GM19397 (cell line): ENCODE data around the gene ZNF414.

Experiments used
- ATAC-seq: cut with Tn5 transposase; IDR thresholded peaks from one replicate; pipeline ENCODE4 v1.9.1; 2021; ENCODE audit warnings: mild to moderate bottlenecking, moderate library complexity; ENCODE audit not compliant: unreplicated experiment

Gene ZNF414

DNA sequence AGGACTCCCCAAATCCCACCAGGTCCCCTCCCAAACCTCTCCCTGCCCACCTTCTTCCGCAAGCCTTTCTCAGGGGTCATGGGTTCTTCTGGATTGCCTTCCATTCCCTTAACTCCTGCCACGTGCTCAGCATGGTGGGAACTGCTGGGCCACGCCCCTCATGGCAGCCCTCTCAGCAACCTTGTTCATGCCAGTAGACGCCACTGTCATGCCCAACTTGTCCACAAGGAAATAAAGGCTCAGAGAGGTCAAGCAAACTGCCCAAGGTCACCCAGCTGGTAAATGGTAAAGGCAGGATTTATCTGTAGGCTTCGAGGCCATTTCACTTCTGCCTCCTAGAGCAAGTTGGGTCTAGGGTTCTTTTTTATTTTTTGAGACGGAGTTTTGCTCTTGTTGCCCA lies 22.4 kb downstream of the ZNF414 start:
- no peak for ATAC-seq

DNA sequence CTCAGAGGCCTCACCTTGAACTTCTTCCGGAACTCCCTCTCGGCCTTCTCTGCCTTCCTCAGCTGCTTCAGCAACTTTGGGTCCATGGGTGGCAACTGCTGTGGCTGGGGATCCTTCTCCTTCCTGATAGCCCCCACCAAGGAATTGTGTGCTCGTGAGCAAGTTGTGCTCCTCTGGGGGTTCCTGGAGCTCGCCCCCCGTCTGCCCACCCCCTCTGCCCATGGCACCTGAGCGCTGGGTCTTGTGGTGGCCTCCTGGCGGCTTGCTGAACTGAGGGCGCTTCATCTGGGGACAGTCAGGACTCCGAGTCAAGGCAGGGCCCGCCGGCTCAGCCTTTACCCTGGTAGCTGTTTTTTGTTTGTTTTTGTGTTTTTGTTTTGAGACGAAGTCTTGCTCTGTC lies 23.1 kb downstream of the ZNF414 start:
- no peak for ATAC-seq

DNA sequence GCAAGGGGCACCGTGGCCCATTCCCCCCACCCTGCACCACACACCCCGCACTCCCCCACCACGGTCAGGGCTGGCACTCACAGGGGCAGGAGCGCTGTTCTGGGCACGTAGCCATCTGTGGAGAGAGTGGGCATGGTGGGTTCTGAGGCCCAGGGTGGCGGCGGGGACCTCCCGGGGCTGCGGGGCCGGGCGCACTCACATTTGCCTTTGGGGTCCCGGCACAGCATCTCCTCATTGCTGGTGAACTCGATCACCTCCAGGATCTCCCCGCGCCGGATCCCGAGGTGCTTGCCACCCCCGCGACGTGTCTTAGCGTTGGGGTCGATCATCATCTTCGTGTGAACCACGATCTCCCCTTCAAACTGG lies 23.6 kb downstream of the ZNF414 start:
- no peak for ATAC-seq

DNA sequence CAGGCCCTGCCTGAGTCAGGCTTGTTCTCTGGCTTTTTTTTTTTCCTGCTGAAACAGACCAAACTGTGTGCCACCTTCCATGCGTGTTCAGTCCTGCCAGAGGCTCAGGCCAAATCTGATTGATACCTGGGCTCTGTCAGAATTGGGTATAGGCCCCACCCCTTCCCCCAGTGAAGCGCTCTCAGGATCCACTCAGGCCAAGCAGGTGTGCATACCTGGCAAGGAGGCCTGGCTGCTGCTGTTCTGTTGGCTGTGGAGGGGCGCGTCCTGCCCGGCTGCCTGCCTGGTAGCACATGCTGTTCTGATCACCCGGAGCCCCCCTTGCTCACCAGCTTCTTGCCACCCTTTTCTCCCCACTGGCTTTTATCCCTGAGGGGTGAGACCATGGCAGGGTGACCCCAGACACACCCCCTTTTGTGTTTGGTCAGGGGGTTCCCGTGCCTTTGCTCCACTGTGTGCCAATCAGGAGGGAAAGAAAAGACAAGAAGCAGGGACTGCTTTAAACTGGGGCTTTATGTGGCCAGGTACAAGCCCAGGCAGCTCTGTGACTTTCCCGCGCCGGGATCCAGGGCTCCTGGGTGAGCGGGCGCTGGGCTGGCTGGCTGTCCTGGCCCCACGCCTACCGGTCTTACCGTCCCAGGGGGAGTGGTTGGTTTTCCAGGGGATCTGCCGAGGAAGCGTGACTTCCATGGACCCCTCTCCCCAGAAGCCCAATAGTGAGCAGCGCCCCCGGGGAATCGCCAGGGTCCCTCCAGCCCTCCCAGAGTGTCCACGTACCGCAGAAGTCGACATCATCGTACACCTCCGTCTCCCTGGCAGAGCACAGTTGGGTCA lies 24.2 kb downstream of the ZNF414 start:
- no peak for ATAC-seq

GRCh38 chr19:8488365-8488764 lies 25.6 kb downstream of the ZNF414 start:
- ATAC-seq, result no peak

GRCh38 chr19:8487137-8487851 lies 26.7 kb downstream of the ZNF414 start:
- ATAC-seq, result no peak

DNA sequence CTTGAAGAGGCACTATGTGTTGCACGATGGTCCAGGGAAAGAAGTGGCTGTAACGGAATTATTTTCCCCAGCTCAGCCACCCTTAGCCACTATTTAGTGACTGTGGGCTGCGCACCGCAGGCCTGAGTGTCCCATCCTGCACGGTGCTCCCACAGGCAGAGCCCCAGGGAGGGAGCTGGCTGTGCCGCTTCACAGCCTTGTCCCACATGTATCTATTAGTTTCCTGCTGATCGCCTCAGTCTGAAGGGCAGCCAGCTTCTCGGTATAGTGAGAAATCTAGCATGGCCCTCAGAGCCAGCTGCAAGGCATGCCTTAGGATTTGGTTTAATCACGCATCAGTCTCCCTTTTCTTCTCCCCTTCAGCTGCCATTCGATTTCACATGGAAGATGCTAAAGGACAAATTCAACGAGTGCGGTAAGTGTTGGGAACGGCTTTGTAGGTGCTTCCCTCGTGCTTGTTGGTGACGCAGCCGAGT lies 27.3 kb downstream of the ZNF414 start:
- no peak for ATAC-seq

- no peak for ATAC-seq
These were observed 28.2 kb downstream of the ZNF414 start for GRCh38 chr19:8485561-8486371.

- no peak for ATAC-seq
These were observed 29.6 kb downstream of the ZNF414 start for GRCh38 chr19:8484331-8484894.

DNA sequence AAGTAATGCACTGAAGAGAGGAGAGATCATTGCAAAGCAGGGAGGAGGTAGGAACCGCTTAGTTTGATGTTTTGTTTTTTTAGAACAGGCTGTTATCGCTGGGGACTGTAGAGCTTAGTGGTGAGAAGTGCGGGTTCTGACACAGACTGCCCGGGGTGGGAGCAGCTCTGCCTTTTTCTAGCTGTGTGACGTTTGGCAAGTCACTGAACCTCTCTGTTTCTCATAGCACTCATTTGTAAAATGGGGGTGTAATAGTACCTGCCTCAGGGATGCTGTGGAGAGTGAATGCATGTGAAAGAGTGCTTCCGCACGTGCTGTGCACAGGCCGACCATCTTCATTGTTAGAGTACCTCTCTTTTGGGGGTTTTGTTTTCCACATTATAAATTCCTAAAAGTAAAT lies 30.8 kb downstream of the ZNF414 start:
- no peak for ATAC-seq

DNA sequence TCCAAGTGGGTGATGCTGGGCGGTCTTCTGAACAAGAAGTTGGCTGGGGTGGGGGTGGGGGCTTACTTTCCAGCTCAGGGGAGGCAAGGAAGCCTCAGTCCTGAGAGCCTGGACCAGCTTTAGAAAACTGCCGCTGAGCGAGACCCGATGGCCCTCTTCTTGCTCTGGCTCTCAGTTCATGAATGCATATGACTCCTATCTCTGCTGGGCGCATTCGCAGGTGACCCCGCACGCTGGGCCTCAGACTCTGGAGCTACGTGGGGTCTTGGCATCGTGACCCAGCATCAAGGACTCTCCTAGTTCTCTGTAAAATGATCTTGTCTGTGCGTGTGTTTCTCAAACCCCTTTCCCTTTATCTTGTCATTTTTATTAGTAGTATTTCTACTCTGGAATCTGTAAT lies 31.3 kb downstream of the ZNF414 start:
- ATAC-seq, result no peak

DNA sequence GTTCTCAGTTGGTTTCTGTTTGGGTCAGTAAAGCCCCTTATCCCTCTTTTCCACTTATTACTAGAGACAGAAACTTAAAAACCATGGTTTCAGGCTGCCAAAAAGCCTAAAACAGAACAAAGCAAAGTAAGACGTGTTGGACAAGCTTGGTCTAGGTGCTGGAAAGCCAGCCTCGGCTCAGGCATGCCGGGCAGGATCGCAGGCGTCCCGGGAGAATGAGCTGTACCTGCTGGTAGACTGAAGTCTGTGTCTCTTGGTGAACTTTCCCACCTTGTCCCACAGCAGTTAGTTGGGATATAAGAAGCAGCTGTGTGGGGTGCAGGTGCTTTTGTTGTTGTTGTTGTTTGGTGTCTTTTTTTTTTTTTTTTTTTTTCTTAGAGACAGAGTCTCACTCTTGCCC lies 32.4 kb downstream of the ZNF414 start:
- no peak for ATAC-seq

DNA sequence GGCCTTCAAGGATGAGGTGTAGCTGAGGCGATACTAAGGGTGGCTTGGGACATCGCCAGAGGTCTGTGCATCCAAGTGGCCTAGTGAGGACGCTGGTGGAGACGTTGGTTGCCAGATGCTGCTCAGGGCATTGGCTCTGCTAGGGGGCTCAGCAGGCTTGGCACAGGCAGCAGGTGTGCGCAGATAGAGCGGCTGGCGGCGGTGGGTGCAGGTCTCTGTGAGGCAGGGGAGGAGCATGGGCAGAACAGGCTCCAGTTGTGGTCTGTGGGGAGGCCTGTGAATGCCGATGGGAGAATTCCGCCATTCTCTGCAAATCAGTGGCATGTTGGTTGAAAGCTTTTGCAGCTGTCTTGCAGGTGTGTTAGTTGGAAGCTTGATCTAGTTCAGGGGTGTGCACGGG lies 32.8 kb downstream of the ZNF414 start:
- no peak for ATAC-seq

DNA sequence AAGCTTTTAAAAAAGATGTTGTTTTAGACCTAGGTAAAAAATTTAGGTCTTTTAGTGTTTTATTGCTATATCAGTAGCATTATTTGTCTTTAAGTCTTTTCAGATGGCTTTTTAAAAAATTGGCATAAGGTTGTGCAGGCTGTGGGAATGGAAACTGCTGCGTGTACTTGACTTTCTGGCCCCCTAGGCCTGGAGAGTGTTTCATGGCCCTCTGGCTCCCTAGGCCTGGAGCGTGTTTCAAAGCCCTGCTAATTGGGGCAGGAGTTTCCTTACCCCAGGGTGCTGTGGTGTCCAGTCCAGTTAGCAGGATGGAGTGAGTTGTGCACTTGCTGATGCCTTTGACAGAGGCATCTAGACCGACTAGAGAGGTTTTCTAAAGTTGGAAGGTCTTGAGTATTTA lies 35.4 kb downstream of the ZNF414 start:
- ATAC-seq, result no peak

- no peak for ATAC-seq
These were observed 36.1 kb downstream of the ZNF414 start for GRCh38 chr19:8477889-8478288.

- no peak for ATAC-seq
These were observed 37.4 kb downstream of the ZNF414 start for GRCh38 chr19:8476524-8476923.

DNA sequence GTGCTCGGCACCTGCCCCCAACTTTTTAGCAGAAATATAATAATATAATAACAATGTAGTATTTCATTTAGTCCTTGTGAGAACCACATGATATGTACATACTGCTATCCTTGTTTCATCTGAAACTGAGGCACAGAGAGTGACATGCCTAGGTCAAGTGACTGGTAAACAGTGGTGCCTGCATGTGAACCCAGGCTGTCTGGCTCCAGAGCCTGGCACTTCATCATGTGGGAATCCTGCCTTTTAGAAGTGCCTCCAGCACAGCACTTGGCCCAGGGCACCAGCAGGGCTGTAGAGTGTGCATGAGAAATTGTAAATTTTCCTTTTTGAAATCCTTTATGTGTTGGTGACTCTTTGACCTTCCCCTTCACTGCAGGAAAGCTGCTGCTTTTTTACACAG lies 39.0 kb downstream of the ZNF414 start:
- no peak for ATAC-seq

DNA sequence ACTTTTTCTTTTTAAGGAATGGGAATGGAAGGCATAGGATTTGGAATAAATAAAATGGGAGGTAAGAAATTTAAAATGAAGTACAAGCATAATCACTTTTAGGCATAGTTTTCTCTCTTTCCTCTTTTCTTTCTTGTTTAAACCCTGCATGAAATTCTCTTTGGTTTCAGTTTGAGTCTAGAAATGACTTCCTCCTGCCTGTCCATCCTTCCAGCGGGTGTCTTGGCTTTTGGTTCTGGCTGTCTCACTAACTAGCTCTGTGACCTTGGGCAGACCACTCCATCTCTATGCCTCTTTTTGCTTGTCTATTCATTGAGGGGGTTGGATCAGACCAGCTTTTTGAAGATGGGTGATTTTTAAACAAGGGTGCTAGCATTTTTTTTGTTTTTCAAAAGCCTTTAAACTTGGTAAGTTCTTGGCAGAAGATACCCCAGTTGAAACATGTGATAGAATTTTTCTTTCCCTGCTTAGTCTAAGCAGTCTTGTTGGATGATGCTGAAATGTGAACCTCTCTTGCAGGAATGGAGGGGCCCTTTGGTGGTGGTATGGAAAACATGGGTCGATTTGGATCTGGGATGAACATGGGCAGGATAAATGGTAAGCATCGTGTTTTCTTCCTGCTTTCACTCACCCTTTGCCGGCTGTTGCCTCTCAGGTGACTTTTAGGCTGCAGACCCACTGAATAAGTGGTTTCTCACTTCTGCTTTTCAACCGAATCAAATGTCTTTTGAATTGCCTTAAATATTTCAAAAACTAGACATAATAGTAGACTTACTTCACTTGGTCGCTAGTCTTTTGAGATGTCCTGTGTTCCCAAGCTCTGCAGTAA lies 40.1 kb downstream of the ZNF414 start:
- ATAC-seq, result no peak

DNA sequence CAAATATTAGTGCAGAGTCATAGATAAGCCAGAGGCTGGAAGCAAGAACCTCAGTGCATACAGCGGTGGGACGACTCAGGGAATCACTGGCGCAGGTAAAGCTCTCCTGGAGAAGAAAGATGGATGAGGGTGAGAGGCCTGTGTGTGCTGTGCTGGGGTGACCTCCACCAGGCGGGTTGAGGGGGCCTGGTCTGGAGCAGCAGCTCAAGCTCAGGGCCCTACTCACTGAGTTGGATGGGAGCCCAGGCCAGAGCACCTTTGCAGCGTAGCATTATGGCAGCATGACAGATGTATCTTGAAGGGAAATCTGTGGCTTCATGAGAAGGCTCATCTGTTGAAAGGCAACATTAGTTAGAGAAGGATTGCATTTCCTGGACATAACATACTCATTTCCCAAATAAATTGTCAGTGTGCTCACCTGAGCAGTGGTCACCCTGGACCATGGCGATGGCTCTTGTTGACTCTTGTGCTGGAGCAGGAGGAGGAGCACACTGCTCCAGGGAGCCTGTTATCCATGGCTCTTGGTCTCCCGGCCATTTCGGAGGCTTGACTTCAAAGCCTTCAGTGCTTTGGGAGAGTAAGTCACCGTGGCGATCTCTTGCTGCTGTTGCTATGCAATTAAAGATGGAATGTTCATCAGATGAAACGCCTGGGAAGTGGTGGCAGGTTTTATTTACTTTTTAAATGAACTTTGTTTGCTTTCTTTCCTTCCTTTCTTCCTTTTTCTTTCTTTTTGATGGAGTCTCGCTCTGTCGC lies 44.2 kb downstream of the ZNF414 start:
- no peak for ATAC-seq
